HG02840 (cell line): ENCODE data around the gene CPPED1.
A peak's percentile ranks its signal among the peaks of the same experiment; 100 is the strongest.
"Not testable (repeated sequence)": the region's sequence is repeated elsewhere in the genome, so short reads cannot be mapped to it uniquely, and the experiment has no call there.

ENCODE experiments used
- ATAC-seq: cut with Tn5 transposase; IDR thresholded peaks from one replicate; pipeline ENCODE4 v1.9.1; 2021; ENCODE audit warnings: mild to moderate bottlenecking, moderate library complexity, moderate number of reproducible peaks; ENCODE audit not compliant: unreplicated experiment, low FRiP score

CPPED1 gene

GRCh38 chr16:12803203-12804093 lies at the start of gene CPPED1:
Gene CPPED1 (minus strand): TSS chr16:12803887. CDS start chr16:12803776, 111 bp downstream.
- peak; percentile 83 for ATAC-seq

GRCh38 chr16:12850186-12850585 lies 46.5 kb upstream of the CPPED1 start:
- ATAC-seq, result no peak

- no peak for ATAC-seq
Observed at GRCh38 chr16:12846592-12846991, 42.9 kb upstream of the CPPED1 start.

- ATAC-seq, result no peak
Observed at GRCh38 chr16:12845282-12845681, 41.6 kb upstream of the CPPED1 start.

- no peak for ATAC-seq
Observed at GRCh38 chr16:12837756-12838155, 34.1 kb upstream of the CPPED1 start.

GRCh38 chr16:12837291-12837690 lies 33.6 kb upstream of the CPPED1 start:
- ATAC-seq, result no peak

GRCh38 chr16:12833926-12834325 lies 30.2 kb upstream of the CPPED1 start:
- no peak for ATAC-seq

- ATAC-seq, result no peak
Observed at GRCh38 chr16:12829096-12829888, 25.6 kb upstream of the CPPED1 start.

GRCh38 chr16:12828206-12828605 lies 24.5 kb upstream of the CPPED1 start:
- no peak for ATAC-seq

GRCh38 chr16:12826559-12826958 lies 22.9 kb upstream of the CPPED1 start:
- no peak for ATAC-seq

- no peak for ATAC-seq
Observed at GRCh38 chr16:12819126-12820117, 15.7 kb upstream of the CPPED1 start.

GRCh38 chr16:12818326-12818725 lies 14.6 kb upstream of the CPPED1 start:
- no peak for ATAC-seq

- ATAC-seq, result not testable (repeated sequence)
Observed at GRCh38 chr16:12816791-12817214, 13.1 kb upstream of the CPPED1 start.

- ATAC-seq, result no peak
Observed at GRCh38 chr16:12815361-12815760, 11.7 kb upstream of the CPPED1 start.

GRCh38 chr16:12813734-12814133 lies 10.0 kb upstream of the CPPED1 start:
- not testable (repeated sequence) for ATAC-seq

GRCh38 chr16:12813321-12813720 lies 9.6 kb upstream of the CPPED1 start:
- ATAC-seq, result not testable (repeated sequence)

- ATAC-seq, result no peak
Observed at GRCh38 chr16:12811441-12812383, 8.0 kb upstream of the CPPED1 start.

- ATAC-seq, result no peak
Observed at GRCh38 chr16:12805066-12805465, 1.4 kb upstream of the CPPED1 start.

- ATAC-seq, result no peak
Observed at GRCh38 chr16:12804395-12804794, 708 bp upstream of the CPPED1 start.
